GM23338 (cell line): ENCODE results near the gene ASPHD1. TPM values are rescaled to one million over a fixed set of nuclear protein-coding genes. Genes with fewer than 3 reads are reported as not detected.

Source experiments
- ATAC-seq: fragments of 200-7000 bp; cut with Tn5 transposase; 3 replicates; pipeline ENCODE4 v1.9.1; 2020
- DNase-seq: peaks from one replicate; pipeline ENCODE4 v3.0.0-alpha.2; 2015; ENCODE audit warnings: low spot score
- H2AFZ ChIP-seq: fragments of 200-600 bp; sonication (generic); 2 replicates; pipeline ENCODE4 v1.8.0; 2016; ENCODE audit warnings: antibody characterized with exemption, mild to moderate bottlenecking, moderate library complexity
- H3F3A ChIP-seq: fragments of 200-600 bp; sonication (generic); replicated peaks from 2 replicates; pipeline ENCODE4 v1.8.0; 2017; ENCODE audit warnings: antibody characterized with exemption, mixed run types, low read depth
- H3K27ac ChIP-seq: fragments of 200-600 bp; sonication (generic); 2 replicates; pipeline ENCODE4 v1.6.1; 2016; ENCODE audit warnings: low read depth
- H3K27me3 ChIP-seq: fragments of 200-600 bp; sonication (generic); 2 replicates; pipeline ENCODE4 v1.8.0; 2016; ENCODE audit warnings: mild to moderate bottlenecking, mixed run types, moderate library complexity; ENCODE audit not compliant: insufficient read depth
- H3K36me3 ChIP-seq: fragments of 200-600 bp; sonication (generic); 2 replicates; pipeline ENCODE4 v1.8.0; 2016; ENCODE audit warnings: mild to moderate bottlenecking; ENCODE audit not compliant: insufficient read depth
- H3K4me1 ChIP-seq: fragments of 200-600 bp; sonication (generic); 2 replicates; pipeline ENCODE4 v1.8.0; 2016; ENCODE audit warnings: mild to moderate bottlenecking, moderate library complexity; ENCODE audit not compliant: insufficient read depth
- H3K4me2 ChIP-seq: fragments of 200-600 bp; sonication (generic); 2 replicates; pipeline ENCODE4 v1.7.1; 2017; ENCODE audit warnings: mixed run types
- H3K4me3 ChIP-seq: fragments of 200-600 bp; sonication (generic); 2 replicates; pipeline ENCODE4 v1.6.1; 2016; ENCODE audit warnings: mixed run types
- H3K79me2 ChIP-seq: fragments of 200-600 bp; sonication (generic); replicated peaks from 2 replicates; pipeline ENCODE4 v1.8.0; 2017; ENCODE audit warnings: mild to moderate bottlenecking; ENCODE audit not compliant: insufficient read depth
- H3K9me2 ChIP-seq: fragments of 200-600 bp; sonication (generic); 2 replicates; pipeline ENCODE4 v1.8.0; 2017; ENCODE audit not compliant: insufficient read depth
- H4K20me1 ChIP-seq: fragments of 200-600 bp; sonication (generic); replicated peaks from 2 replicates; pipeline ENCODE4 v1.8.0; 2017; ENCODE audit warnings: mild to moderate bottlenecking; ENCODE audit not compliant: insufficient read depth
- H3K27ac Mint-ChIP-seq: 2 replicates; pipeline ENCODE4 v1.8.0; 2020; ENCODE audit warnings: inconsistent platforms, mild to moderate bottlenecking, moderate library complexity, mixed read lengths
- H3K27me3 Mint-ChIP-seq: 3 replicates; pipeline ENCODE4 v1.8.0; 2022; ENCODE audit warnings: low read depth, mild to moderate bottlenecking, moderate library complexity, mixed read lengths, inconsistent platforms; ENCODE audit not compliant: insufficient read depth, poor library complexity
- H3K36me3 Mint-ChIP-seq: 3 replicates; pipeline ENCODE4 v1.8.0; 2021; ENCODE audit warnings: low read depth, mild to moderate bottlenecking, inconsistent platforms, moderate library complexity, mixed read lengths
- H3K4me1 Mint-ChIP-seq: 3 replicates; pipeline ENCODE4 v1.8.0; 2020; ENCODE audit warnings: mild to moderate bottlenecking, inconsistent platforms, mixed read lengths
- H3K4me3 Mint-ChIP-seq: 3 replicates; pipeline ENCODE4 v1.8.0; 2021; ENCODE audit warnings: moderate library complexity, mild to moderate bottlenecking, inconsistent platforms, mixed read lengths
- H3K9me3 Mint-ChIP-seq: 3 replicates; pipeline ENCODE4 v1.8.0; 2020; ENCODE audit warnings: moderate library complexity, mild to moderate bottlenecking, inconsistent platforms, mixed read lengths
- CREB1 ChIP-seq: fragments of 250-450 bp; sonication (Bioruptor Pico); IDR thresholded peaks from 2 replicates; pipeline ENCODE4 v1.5.0; 2020; ENCODE audit warnings: low read depth, mild to moderate bottlenecking, moderate library complexity
- EZH2 ChIP-seq: fragments of 200-600 bp; sonication (generic); IDR thresholded peaks from one replicate; pipeline ENCODE4 v1.8.0; 2017; ENCODE audit warnings: antibody characterized with exemption, mild to moderate bottlenecking, low read depth; ENCODE audit not compliant: unreplicated experiment
- EZH2phosphoT487 ChIP-seq: fragments of 200-600 bp; sonication (generic); IDR thresholded peaks from one replicate; pipeline ENCODE4 v1.8.1; 2018; ENCODE audit warnings: antibody characterized with exemption; ENCODE audit not compliant: unreplicated experiment
- JUNB ChIP-seq: IDR thresholded peaks from one replicate; pipeline ENCODE4 v1.6.1; 2016; ENCODE audit warnings: antibody characterized with exemption; ENCODE audit not compliant: unreplicated experiment
- NANOG ChIP-seq: IDR thresholded peaks from 2 replicates; pipeline ENCODE4 v1.6.1; 2016; ENCODE audit warnings: antibody characterized with exemption, borderline replicate concordance
- POLR2AphosphoS5 ChIP-seq: IDR thresholded peaks from 2 replicates; pipeline ENCODE4 v1.6.1; 2016; ENCODE audit warnings: antibody characterized with exemption, low read depth
- STAT1 ChIP-seq: IDR thresholded peaks from one replicate; pipeline ENCODE4 v1.6.1; 2016; ENCODE audit warnings: antibody characterized with exemption; ENCODE audit not compliant: unreplicated experiment
- ZNF331 ChIP-seq: fragments of 250-450 bp; sonication (Bioruptor Pico); IDR thresholded peaks from 2 replicates; pipeline ENCODE4 v1.5.0; 2020; ENCODE audit warnings: low read depth, mild to moderate bottlenecking, moderate library complexity
- polyA plus RNA-seq: library from polyadenylated mRNA; unstranded; fragments of >200 nt; fragmentation: Nextera tagmentation; extraction: Ambion mirVana; gene quantifications from 2 replicates; pipeline ENCODE4 v1.2.1, GENCODE V29; 2016
- total RNA-seq: library from RNA; depleted of rRNA; stranded (reverse); fragments of >200 nt; shearing (Covaris generic); gene quantifications from 2 replicates; pipeline ENCODE4 v1.2.3, GENCODE V29; 2014
- TF ChIP-seq, protein P1 (sequence below): fragments of 250-450 bp; sonication (Bioruptor Pico); IDR thresholded peaks from 2 replicates; pipeline ENCODE4 v1.5.0; 2020; ENCODE audit warnings: mild to moderate bottlenecking, moderate library complexity
- TF ChIP-seq, protein P2 (sequence below), 2 experiments: fragments of 200-600 bp in 1 of 2; sonication (generic) in 1 of 2; conservative IDR thresholded peaks; 2 replicates each; pipeline versions ENCODE4 v1.5.1 to v1.6.1; 2016 to 2017; ENCODE audit warnings: antibody characterized with exemption in 2 of 2, low read depth in 2 of 2, mild to moderate bottlenecking in 2 of 2, moderate library complexity in 1 of 2
- TF ChIP-seq, protein P3 (sequence below): IDR thresholded peaks from 2 replicates; pipeline ENCODE4 v1.6.1; 2016; ENCODE audit warnings: antibody characterized with exemption

Gene ASPHD1
- total and polyA plus RNA-seq, 2 experiments from 2014 or later, result 15.5 to 20.6 TPM

DNA sequence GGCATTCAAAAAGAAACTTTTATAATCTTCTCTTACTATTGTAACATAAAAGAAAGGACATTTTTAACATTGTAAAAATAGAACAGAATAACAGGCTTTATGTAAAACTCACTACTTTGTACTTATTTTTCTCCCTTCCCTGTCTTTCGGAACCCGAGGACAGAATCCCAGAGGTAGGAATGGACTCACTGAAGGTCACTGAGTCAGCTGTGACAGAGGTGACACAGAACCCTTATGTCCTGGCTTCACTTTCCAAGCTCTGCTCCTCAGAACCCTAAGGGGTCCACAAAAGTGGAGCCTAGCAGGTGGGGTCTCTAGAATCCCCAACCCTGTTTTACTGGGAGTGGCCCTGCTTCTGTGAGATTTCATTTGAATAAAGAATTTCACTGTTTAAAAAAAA lies 22.0 kb downstream of the ASPHD1 start:
- Histone ChIP-seq H3K4me3 (no peak overlapping the region), H3K27me3 (no peaks in the 10 kb centered on the region), H4K20me1 (no peaks in the 10 kb centered on the region; the same call in none of the 2 replicates), H3F3A (peaks cover 5% of the 10 kb centered on the region; the same call in 1 of the 2 replicates), H3K27ac (no peak overlapping the region), H3K79me2 (peaks cover 25% of the 10 kb centered on the region), H3K36me3 (peaks cover 3% of the 10 kb centered on the region; the same call in 1 of the 2 replicates), H3K9me2 (no peaks in the 10 kb centered on the region), H3K4me2 (no peak overlapping the region), H2AFZ (no peak overlapping the region), H3K4me1 (peaks cover 8% of the 10 kb centered on the region; the same call in 1 of the 2 replicates)
- H3K9me3 Mint-ChIP-seq, result no peaks in the 10 kb centered on the region
- ATAC-seq, result no peak
- no peak for TF ChIP-seq JUNB
- TF ChIP-seq POLR2AphosphoS5, result no peak
- no peak for TF ChIP-seq CREB1 (CRISPR knock-in tag)
- no peak for TF ChIP-seq STAT1
- TF ChIP-seq NANOG, result no peak
- TF ChIP-seq, protein P1, sequence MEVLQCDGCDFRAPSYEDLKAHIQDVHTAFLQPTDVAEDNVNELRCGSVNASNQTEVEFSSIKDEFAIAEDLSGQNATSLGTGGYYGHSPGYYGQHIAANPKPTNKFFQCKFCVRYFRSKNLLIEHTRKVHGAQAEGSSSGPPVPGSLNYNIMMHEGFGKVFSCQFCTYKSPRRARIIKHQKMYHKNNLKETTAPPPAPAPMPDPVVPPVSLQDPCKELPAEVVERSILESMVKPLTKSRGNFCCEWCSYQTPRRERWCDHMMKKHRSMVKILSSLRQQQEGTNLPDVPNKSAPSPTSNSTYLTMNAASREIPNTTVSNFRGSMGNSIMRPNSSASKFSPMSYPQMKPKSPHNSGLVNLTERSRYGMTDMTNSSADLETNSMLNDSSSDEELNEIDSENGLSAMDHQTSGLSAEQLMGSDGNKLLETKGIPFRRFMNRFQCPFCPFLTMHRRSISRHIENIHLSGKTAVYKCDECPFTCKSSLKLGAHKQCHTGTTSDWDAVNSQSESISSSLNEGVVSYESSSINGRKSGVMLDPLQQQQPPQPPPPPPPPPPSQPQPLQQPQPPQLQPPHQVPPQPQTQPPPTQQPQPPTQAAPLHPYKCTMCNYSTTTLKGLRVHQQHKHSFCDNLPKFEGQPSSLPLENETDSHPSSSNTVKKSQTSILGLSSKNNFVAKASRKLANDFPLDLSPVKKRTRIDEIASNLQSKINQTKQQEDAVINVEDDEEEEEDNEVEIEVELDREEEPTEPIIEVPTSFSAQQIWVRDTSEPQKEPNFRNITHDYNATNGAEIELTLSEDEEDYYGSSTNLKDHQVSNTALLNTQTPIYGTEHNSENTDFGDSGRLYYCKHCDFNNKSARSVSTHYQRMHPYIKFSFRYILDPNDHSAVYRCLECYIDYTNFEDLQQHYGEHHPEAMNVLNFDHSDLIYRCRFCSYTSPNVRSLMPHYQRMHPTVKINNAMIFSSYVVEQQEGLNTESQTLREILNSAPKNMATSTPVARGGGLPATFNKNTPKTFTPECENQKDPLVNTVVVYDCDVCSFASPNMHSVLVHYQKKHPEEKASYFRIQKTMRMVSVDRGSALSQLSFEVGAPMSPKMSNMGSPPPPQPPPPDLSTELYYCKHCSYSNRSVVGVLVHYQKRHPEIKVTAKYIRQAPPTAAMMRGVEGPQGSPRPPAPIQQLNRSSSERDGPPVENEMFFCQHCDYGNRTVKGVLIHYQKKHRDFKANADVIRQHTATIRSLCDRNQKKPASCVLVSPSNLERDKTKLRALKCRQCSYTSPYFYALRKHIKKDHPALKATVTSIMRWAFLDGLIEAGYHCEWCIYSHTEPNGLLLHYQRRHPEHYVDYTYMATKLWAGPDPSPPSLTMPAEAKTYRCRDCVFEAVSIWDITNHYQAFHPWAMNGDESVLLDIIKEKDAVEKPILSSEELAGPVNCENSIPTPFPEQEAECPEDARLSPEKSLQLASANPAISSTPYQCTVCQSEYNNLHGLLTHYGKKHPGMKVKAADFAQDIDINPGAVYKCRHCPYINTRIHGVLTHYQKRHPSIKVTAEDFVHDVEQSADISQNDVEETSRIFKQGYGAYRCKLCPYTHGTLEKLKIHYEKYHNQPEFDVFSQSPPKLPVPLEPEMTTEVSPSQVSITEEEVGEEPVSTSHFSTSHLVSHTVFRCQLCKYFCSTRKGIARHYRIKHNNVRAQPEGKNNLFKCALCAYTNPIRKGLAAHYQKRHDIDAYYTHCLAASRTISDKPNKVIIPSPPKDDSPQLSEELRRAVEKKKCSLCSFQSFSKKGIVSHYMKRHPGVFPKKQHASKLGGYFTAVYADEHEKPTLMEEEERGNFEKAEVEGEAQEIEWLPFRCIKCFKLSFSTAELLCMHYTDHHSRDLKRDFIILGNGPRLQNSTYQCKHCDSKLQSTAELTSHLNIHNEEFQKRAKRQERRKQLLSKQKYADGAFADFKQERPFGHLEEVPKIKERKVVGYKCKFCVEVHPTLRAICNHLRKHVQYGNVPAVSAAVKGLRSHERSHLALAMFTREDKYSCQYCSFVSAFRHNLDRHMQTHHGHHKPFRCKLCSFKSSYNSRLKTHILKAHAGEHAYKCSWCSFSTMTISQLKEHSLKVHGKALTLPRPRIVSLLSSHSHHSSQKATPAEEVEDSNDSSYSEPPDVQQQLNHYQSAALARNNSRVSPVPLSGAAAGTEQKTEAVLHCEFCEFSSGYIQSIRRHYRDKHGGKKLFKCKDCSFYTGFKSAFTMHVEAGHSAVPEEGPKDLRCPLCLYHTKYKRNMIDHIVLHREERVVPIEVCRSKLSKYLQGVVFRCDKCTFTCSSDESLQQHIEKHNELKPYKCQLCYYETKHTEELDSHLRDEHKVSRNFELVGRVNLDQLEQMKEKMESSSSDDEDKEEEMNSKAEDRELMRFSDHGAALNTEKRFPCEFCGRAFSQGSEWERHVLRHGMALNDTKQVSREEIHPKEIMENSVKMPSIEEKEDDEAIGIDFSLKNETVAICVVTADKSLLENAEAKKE, result no peak
- TF ChIP-seq ZNF331, result no peak
- TF ChIP-seq, protein P2, sequence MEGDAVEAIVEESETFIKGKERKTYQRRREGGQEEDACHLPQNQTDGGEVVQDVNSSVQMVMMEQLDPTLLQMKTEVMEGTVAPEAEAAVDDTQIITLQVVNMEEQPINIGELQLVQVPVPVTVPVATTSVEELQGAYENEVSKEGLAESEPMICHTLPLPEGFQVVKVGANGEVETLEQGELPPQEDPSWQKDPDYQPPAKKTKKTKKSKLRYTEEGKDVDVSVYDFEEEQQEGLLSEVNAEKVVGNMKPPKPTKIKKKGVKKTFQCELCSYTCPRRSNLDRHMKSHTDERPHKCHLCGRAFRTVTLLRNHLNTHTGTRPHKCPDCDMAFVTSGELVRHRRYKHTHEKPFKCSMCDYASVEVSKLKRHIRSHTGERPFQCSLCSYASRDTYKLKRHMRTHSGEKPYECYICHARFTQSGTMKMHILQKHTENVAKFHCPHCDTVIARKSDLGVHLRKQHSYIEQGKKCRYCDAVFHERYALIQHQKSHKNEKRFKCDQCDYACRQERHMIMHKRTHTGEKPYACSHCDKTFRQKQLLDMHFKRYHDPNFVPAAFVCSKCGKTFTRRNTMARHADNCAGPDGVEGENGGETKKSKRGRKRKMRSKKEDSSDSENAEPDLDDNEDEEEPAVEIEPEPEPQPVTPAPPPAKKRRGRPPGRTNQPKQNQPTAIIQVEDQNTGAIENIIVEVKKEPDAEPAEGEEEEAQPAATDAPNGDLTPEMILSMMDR (conservative IDR thresholded peaks at IDR 0.05; ENCODE audit: low read depth in 2 of 2), result no peak
- TF ChIP-seq EZH2phosphoT487, result no peak
- TF ChIP-seq, protein P3, sequence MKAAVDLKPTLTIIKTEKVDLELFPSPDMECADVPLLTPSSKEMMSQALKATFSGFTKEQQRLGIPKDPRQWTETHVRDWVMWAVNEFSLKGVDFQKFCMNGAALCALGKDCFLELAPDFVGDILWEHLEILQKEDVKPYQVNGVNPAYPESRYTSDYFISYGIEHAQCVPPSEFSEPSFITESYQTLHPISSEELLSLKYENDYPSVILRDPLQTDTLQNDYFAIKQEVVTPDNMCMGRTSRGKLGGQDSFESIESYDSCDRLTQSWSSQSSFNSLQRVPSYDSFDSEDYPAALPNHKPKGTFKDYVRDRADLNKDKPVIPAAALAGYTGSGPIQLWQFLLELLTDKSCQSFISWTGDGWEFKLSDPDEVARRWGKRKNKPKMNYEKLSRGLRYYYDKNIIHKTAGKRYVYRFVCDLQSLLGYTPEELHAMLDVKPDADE, result no peak
- TF ChIP-seq EZH2, result no peak
- H3K27ac Mint-ChIP-seq, result no peak overlapping the region
- no peak for DNase-seq
- peaks cover 11% of the 10 kb centered on the region; the same call in 2 of the 3 replicates for H3K36me3 Mint-ChIP-seq
- peaks cover 5% of the 10 kb centered on the region for H3K27me3 Mint-ChIP-seq
- no peak overlapping the region for H3K4me3 Mint-ChIP-seq
- peaks cover 15% of the 10 kb centered on the region for H3K4me1 Mint-ChIP-seq
